Activated T-cell treated with anti-CD3 and anti-CD28 coated beads for 4 hours (primary cell): ENCODE results near the gene NEK2.
"Not testable (repeated sequence)": the region's sequence is repeated elsewhere in the genome, so short reads cannot be mapped to it uniquely, and the experiment has no call there.

Experiments
- DNase-seq: peaks from one replicate; pipeline ENCODE4 v3.0.0-alpha.2; 2020

Gene NEK2

DNA sequence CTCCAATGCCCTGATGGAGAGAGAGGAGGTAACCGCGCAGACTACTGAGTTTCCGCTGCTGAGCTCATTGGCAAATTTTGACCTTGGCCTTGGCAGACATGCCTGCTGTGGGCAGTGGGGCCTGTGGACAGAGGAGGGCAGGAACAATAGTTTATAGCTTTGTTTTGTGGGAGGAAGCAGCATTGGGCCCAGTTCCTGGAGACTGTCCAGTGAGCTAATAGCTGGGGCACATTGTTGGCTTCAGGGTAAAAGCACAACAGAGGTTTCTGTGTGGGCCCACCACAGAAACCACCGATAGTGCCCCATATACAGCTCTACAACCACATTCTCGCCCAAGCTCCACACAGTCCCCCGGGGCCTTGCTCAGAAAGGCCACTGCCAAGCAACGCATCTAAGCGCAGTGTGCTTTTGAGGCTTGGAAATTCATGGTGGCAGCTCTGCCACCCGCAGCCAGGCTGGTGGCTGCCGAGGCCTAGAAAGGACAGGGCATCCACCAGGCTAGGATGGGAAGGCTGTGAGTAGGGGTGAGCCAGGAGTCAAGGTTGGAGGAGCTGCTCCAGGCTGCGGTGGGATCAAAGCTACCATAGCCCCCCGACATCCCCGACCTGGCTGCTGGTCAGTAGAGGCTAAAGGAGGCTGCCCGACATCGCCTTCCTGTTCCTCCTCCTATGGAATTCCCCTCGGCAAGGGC is 43.2 kb downstream of the NEK2 start:
- DNase-seq = no peak

- DNase-seq = no peak
Measured at GRCh38 chr1:211631168-211631567, 44.3 kb downstream of the NEK2 start.

DNA sequence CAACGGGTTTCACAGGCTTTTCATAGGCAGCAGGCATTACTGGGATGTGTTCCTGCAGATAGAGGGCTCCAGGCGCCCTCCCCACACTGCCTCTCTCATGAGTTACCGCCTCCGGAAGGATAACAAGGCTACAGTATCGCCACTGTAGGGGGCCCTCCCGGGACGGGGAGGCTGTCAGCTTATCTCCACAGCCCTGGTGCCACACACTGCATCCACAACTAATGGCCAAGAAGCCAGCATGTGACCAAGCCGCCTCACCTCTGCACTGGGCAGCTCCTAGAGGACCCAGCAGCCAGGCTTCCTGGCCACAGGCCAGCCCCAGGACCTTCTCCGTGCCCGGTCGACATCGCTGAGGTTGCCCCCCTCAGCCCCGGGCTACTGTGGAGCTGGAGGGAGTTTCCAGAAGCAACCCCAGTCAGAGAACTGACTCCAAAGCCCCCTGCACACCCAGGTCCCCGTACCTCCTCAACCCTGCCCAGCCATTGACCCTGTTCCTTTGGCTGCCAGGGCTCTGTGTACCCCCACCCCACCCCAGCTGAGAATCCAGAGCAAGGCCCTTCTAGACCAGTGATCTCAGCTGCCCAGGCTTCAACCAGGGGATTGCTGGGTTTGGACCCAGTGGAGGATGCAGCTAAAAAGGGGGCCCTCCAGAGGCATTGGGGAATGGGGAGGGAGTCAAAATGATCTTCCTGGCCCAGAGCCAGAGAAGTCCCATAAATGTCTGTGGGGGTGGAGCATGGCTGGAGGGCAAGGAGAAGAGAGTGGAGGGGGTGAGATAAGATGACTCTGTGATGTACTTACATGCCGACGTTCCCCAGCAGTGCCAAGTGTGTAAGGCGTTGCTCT is 45.0 kb downstream of the NEK2 start:
- no peak for DNase-seq

GRCh38 chr1:211628417-211628816 is 47.0 kb downstream of the NEK2 start:
- no peak for DNase-seq

GRCh38 chr1:211627259-211627658 is 48.2 kb downstream of the NEK2 start:
- no peak for DNase-seq

DNA sequence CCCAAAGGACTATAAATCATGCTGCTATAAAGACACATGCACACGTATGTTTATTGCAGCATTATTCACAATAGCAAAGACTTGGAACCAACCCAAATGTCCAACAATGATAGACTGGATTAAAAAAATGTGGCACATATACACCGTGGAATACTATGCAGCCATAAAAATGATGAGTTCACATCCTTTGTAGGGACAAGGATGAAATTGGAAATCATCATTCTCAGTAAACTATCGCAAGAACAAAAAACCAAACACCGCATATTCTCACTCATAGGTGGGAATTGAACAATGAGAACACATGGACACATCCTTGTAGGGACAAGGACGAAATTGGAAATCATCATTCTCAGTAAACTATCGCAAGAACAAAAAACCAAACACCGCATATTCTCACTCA is 49.6 kb downstream of the NEK2 start:
- DNase-seq = not testable (repeated sequence)

- no peak for DNase-seq
Measured at GRCh38 chr1:211625040-211625439, 50.4 kb downstream of the NEK2 start.

DNA sequence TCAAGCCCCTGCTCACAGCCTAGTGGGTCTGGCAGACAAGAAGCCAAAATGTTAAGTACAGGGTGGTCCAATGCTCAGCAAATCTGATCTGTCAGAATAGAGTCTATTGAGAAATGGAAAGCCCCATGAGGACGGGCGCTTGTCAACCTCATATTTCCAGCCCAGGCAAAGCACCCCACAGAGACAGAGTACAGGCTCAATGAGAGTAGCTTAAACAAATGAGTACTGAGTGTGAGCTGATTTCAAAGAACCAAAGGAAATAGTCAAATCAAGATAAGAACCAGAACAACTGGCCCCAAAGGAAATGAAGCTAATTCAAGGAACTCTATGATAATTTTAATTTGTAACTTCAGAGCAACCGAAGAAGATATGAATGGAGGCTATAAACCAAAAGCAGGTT is 51.9 kb downstream of the NEK2 start:
- no peak for DNase-seq

- DNase-seq = no peak
Measured at GRCh38 chr1:211621447-211622198, 53.8 kb downstream of the NEK2 start.

GRCh38 chr1:211620097-211620496 is 55.3 kb downstream of the NEK2 start:
- DNase-seq = no peak

GRCh38 chr1:211619033-211619996 is 56.1 kb downstream of the NEK2 start:
- DNase-seq = no peak

DNA sequence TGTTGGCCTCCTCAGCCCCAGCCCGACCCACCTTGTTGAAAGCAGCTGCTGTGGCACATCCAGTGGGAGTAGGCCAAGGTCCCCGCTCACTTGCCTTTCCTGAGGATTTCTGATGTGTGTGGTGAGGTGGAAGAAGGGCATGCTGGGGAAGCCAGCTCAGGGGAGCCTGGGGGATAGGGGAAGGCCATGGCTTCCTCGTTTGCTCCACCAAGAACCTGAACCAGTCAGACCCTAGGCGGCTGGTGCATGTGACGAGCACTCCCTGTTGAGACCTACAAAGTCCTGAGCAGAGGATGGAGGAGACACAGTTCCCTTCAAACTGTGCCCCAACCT is 58.5 kb downstream of the NEK2 start:
- DNase-seq = no peak

DNA sequence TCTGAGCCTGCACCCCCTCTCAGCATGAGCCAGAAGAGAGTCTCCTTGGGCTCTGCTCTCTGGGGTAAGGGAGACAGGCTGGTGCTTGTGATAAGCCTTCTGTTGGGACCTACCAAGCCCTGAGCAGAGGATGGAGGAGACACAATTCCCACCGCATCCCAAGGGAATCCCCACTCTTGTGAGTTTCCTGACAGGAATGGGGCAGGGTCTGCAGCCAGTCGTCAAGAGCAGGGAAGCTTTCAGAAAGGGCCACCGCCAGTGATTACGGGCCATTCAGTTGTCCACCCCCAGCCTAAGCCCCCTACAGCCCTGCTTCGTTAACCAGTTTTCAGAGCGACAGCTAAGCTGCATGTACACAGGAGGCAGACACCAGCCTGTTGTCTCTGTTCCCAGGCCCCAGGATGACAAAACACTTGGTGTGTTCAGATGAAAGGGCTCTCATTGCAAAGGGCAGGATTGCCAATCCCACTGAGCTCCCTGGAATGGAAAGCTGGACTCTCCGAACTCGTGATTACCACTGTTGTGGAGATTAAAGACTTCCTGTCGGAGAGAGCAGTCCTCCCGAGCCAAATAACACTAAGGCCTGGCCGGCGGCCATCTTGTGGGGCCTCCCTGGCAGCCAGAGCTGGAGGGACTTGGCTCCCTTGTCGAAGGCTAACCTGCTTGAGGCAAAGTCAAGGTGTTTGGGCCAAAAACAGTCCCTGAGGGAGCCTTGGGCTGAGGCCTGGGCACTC is 59.0 kb downstream of the NEK2 start:
- no peak for DNase-seq

DNA sequence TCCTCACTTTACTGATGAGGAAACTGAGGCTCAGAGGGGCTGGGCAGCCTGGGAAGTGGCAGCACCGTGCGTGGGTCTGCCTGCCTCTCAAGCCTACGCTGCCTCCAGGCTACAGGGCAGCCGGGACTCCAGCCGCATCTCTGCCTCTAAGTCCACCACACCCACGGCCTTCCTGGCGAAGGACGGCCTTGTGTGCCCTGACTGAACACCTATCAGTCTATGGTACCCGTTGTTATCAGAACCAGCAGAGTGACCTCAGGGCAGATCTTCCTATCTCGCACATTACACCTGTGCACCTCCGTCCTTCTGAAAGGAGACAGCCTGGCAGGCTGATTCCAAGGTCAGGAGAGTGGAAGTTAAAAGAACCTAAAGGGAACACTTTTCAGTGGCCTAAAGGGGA is 60.8 kb downstream of the NEK2 start:
- no peak for DNase-seq

- DNase-seq = no peak
Measured at GRCh38 chr1:211613951-211614350, 61.5 kb downstream of the NEK2 start.

DNA sequence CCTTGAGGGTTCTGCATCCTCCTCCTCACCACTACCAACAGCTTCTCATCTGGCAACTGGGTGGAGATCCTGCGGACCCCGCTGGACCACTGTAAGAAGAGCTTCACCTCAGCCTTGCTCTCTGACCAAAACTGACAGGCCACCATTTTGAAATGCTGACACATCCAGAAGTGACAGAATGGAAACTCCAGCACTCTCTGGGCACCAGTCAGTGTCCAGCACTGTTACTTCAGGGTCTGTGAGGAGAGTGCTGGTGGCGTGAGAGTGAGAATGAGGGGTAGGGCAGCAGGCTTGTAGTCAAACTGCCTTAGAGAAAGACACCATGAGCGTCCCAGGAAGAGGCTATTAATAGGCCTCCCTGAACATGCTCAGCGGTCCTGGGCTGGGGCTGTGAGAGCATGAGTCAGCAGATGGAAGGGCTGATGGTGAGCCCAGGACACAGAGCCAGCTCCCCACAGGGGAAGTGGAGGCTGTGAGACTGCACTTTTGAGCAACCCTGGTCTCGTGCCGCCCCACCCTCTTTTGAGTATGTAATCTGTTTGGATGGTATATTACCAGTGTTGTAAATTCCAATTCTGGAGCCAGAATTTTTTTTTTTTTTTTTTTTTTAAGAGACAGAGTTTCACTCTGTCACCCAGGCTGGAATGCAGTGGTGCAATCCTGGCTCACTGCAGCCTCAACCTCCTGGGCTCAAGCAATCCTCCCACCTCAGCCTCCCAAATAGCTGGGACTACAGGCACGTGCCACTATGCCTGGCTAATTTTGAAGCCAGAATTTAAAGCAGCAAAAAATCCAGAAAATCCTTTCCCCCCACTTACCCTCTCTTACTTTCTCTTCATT is 62.1 kb downstream of the NEK2 start:
- DNase-seq = no peak

DNA sequence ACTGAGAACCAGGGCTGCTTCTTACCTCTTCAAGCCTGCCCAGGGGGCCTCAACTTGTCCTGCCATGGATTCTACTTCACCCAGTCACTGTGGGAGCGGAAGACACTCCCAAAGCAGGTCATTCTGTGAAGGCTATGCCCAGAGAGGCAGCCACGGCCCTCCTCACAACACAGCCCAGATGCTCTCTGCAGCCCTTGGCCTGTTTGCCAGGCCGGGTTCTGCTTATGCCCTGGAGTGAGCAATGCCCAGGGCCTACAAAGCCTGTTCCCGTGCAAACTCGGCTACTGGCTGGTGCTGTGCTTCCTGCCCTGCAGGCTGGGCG is 62.7 kb downstream of the NEK2 start:
- no peak for DNase-seq
